NCI-H446 (cell line): ENCODE measurements around the gene IL1F10.

Experiments used
- DNase-seq, 2 experiments: peaks; one replicate each; lab custom pipeline; 2025; lab: John Stamatoyannopoulos, UW

Gene IL1F10, protein sequence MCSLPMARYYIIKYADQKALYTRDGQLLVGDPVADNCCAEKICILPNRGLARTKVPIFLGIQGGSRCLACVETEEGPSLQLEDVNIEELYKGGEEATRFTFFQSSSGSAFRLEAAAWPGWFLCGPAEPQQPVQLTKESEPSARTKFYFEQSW

GRCh38 chr2:113067681-113068080 is at the start of gene IL1F10:
IL1F10 (plus strand) TSS chr2:113067970; CDS start chr2:113072739, 4,769 bp downstream.
- no peak for DNase-seq

- no peak for DNase-seq
Observed at GRCh38 chr2:113018509-113018908, 49.3 kb upstream of the IL1F10 start.

GRCh38 chr2:113021312-113021711 is 46.5 kb upstream of the IL1F10 start:
- no peak for DNase-seq

- DNase-seq, result no peak
Observed at GRCh38 chr2:113024764-113025163, 43.0 kb upstream of the IL1F10 start.

GRCh38 chr2:113025737-113026136 is 42.0 kb upstream of the IL1F10 start:
- no peak for DNase-seq

- DNase-seq, result no peak
Observed at GRCh38 chr2:113027691-113028090, 40.1 kb upstream of the IL1F10 start.

- DNase-seq, result no peak
Observed at GRCh38 chr2:113028112-113028511, 39.7 kb upstream of the IL1F10 start.

DNA sequence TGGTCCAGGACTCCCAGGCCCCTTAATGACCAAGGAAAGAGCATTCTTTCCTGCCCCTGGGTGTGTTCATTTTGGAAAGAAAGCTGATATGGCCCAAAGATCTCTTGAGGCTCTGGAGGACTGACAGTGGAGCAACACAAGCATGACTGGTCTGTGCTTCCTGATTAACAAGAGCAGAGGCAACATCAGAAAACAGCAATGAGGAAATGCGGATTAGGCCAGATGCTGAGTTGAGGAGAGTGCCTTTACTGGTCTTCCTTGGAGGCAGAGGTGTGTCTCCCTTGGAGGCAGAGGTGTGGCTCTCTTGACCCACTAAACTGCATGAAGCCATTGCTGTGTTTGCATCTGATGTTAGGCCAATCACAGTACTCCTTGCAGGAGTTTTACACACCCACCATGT is 35.0 kb upstream of the IL1F10 start:
- DNase-seq, result no peak

GRCh38 chr2:113034016-113034415 is 33.8 kb upstream of the IL1F10 start:
- no peak for DNase-seq

DNA sequence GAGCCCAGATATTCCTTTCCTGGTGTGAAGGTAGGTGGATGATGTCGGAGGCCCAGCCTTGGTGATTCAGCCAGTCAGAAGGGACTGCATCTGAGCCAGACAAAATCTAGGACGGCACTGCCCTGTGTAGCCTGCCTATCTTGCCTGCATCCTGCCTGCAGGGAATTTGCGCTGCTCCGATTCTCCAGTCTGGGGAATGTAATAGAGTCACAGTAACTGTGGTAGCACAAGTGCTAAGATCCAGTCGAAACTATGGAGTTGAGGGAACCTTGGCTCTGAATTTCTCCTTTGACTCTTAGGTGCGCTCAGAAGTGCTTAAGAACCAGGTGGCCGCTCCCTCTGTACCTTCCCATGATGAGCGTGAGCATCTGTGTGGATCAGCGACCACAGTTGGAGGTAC is 31.0 kb upstream of the IL1F10 start:
- no peak for DNase-seq

DNA sequence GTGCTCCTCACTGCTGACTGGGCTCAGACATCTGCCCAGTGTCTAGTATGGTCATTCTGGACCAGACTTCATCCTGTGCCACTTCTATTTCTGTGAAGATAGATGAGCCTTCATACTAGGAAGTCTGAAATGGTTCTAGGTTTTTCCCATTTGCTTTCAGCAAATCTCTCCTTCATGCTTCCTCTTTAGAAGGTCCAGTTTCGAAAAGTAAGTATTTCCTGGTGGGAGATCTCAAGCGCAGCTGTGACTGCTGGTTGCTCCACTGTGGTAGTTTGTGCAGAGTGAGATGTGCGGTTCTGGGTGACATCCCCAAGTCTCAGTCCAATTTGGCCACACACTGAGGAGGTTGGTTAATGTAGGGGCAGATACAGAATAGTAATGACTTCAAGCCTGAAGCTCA is 29.5 kb upstream of the IL1F10 start:
- DNase-seq, result no peak

DNA sequence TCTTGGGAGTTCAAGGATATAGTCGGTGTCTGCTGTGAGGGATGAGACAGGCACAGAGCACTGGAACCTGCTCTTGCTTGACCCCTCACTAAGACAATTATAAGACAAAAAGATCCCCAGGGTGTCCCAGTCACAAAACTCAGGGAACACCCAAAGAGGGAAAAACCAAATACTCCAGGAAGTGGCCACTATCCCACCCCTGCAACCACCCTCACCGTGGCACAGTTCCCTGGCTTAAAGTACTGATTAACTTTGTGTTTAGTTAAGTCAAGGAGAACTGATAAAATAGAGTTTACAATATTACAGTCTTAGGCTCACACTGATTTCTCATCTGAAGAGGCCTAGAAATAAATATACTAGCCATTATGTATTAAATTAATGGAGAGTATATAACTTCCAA is 28.6 kb upstream of the IL1F10 start:
- DNase-seq, result no peak

- no peak for DNase-seq
Observed at GRCh38 chr2:113039719-113040118, 28.1 kb upstream of the IL1F10 start.

- DNase-seq, result no peak
Observed at GRCh38 chr2:113041871-113042270, 25.9 kb upstream of the IL1F10 start.

GRCh38 chr2:113046465-113046864 is 21.3 kb upstream of the IL1F10 start:
- no peak for DNase-seq

- no peak for DNase-seq
Observed at GRCh38 chr2:113050921-113051895, 16.6 kb upstream of the IL1F10 start.

- no peak for DNase-seq
Observed at GRCh38 chr2:113052396-113052917, 15.3 kb upstream of the IL1F10 start, which contains the start of gene IL36B. IL36B (minus strand) TSS chr2:113052867.

DNA sequence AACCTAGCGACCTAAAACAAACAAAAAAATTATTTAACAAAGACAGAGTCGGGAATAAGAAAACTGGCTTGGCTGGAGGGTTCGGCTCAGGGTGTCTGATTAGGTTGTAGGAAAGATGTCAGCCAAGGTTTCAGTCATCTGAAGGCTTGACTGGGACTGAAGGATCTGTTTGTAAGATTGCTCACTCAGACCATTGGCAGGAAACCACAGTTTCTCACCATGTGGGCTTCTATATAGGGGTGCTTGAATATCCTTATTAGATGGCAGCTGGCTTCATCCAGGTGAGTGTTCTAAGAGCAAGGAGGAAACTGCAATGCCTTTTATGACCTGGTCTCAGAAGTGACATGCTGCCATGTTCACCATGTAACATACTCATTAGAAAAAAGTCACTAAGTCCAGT is 14.1 kb upstream of the IL1F10 start:
- DNase-seq, result no peak

GRCh38 chr2:113054066-113054465 is 13.7 kb upstream of the IL1F10 start:
- no peak for DNase-seq

- no peak for DNase-seq
Observed at GRCh38 chr2:113056521-113056920, 11.2 kb upstream of the IL1F10 start.

DNA sequence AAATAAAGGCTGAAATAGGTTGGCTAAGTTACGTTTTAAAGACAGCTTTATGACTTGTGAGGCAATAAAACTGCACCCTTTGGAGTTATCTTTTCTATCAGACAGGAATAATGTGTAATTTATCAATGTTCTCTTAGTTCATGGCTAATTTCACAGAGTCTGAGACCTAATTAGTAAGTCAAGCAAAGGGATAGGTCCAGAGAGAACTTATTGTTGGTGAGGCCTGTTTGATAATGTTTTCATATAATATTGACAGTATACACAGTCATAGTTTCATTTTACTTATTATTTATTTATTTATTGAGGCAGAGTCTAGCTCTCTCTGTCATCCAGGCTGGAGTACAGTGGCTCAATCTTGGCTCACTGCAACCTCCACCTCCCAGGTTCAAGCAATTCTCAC is 10.7 kb upstream of the IL1F10 start:
- no peak for DNase-seq

DNA sequence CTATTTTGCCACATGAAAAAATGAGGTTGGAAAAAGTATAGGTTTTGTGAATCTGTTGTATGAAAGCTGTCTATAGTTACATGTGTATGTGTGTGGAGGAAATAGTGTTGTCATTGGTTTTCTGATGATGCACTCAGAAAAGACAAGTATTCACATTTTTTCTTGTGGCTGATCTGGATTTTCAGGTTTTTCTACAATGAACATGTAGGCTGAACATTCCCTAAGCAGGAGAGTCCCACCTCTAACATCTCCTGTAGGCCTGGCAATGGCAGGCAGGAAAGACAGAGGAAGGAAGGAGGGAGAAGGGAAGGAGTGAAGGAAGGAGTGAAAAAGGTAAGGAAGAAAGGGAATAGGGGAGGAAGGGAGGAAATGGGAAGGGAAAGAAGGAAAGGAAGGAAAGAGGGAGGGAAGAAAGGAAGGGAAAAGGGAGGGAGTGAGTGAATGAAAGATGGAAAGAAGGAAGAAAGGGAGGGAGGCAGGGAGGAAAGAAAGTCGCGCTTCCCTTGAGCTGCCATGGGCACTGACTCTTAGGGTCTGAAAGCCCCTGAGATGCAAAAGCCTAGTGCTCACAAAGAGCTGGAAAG is 9.3 kb upstream of the IL1F10 start:
- no peak for DNase-seq
